Panc1 (cell line): ENCODE measurements around the gene EHD2. TPM values are rescaled to one million over a fixed set of nuclear protein-coding genes. Genes with fewer than 3 reads are reported as not detected.
A peak's percentile ranks its signal among the peaks of the same experiment; 100 is the strongest.

ENCODE experiments used
- ATAC-seq: fragments of 200-7000 bp; cut with Tn5 transposase; 2 replicates; pipeline ENCODE4 v1.9.1; 2020; ENCODE audit warnings: mild to moderate bottlenecking, moderate library complexity
- BruUV-seq: library from RNA; stranded (reverse); fragments of 400-500 nt; replicated peaks from 2 replicates; lab custom pipeline; 2021; lab: Mats Ljungman, UMichigan
- CTCF ChIA-PET: fragments of 300-600 bp; sonication (Branson Sonifier 250); formaldehyde crosslinking; loops from one replicate; lab custom pipeline; 2022; ENCODE audit warnings: antibody characterized with exemption; lab: Charles Lee
- POLR2A ChIA-PET: fragments of 300-600 bp; sonication (Branson Sonifier 250); formaldehyde crosslinking; loops from one replicate; lab custom pipeline; 2022; ENCODE audit warnings: antibody characterized with exemption; lab: Charles Lee
- DNase-seq: peaks from one replicate; pipeline ENCODE4 v3.0.0-alpha.2; 2010; ENCODE audit warnings: low read depth, low spot score
- H3K27ac ChIP-seq: 2 replicates; pipeline ENCODE4 v1.5.1; 2011; ENCODE audit warnings: mild to moderate bottlenecking, low read length, inconsistent platforms
- H3K27me3 ChIP-seq: fragments of 200-500 bp; sonication (Bioruptor generic); 2 replicates; pipeline ENCODE4 v1.6.0; 2014; ENCODE audit warnings: low read length, inconsistent platforms; ENCODE audit not compliant: control insufficient read depth, insufficient read depth
- H3K36me3 ChIP-seq: fragments of 200-500 bp; sonication (Bioruptor generic); 2 replicates; pipeline ENCODE4 v1.5.1; 2014; ENCODE audit warnings: inconsistent platforms, mild to moderate bottlenecking, low read length, moderate library complexity; ENCODE audit not compliant: control insufficient read depth, insufficient read depth
- H3K4me1 ChIP-seq: 2 replicates; pipeline ENCODE4 v1.5.1; 2011; ENCODE audit warnings: inconsistent platforms, mild to moderate bottlenecking, low read length, moderate library complexity; ENCODE audit not compliant: control insufficient read depth, insufficient read depth
- H3K4me3 ChIP-seq, 2 experiments: 2 replicates each; pipeline ENCODE4 v1.5.1; 2011 to 2012; ENCODE audit warnings: low read depth in 2 of 2, low read length in 2 of 2, mild to moderate bottlenecking in 2 of 2, inconsistent platforms in 1 of 2, moderate library complexity in 1 of 2
- H3K9me3 ChIP-seq: fragments of 200-500 bp; sonication (Bioruptor generic); 2 replicates; pipeline ENCODE4 v1.5.1; 2014; ENCODE audit warnings: low read depth, mild to moderate bottlenecking, inconsistent platforms, low read length, moderate library complexity; ENCODE audit not compliant: control insufficient read depth, insufficient read depth
- POLR2AphosphoS5 ChIP-seq: IDR thresholded peaks from 2 replicates; pipeline ENCODE4 v1.6.1; 2012; ENCODE audit warnings: mild to moderate bottlenecking, low read depth, low read length, moderate library complexity
- SIN3A ChIP-seq: IDR thresholded peaks from 2 replicates; pipeline ENCODE4 v1.6.1; 2012; ENCODE audit warnings: low read depth, mild to moderate bottlenecking, low read length, moderate library complexity, borderline replicate concordance; ENCODE audit not compliant: insufficient read depth
- TCF7L2 ChIP-seq: IDR thresholded peaks from 2 replicates; pipeline ENCODE4 v1.6.1; 2011; ENCODE audit warnings: mild to moderate bottlenecking, low read depth, low read length, inconsistent platforms
- in situ Hi-C: cut with HindIII; loops from 2 replicates; pipeline ENCODE4 v1.10.0; 2016; ENCODE audit warnings: low sequenced_read_pairs, low pct_unique_long_range_greater_than_20kb
- intact Hi-C: fragments of 100-400 bp; cut with micrococcal nuclease; formaldehyde crosslinking; loops from one replicate; pipeline ENCODE4 v1.10.0; 2022; ENCODE audit not compliant: unreplicated experiment
- total RNA-seq: library from RNA; stranded (reverse); gene quantifications from one replicate; pipeline ENCODE4 v1.2.1, GENCODE V29; 2021; ENCODE audit not compliant: unreplicated experiment
- TF ChIP-seq, protein P1 (sequence below): fragments of 450-650 bp; IDR thresholded peaks from 2 replicates; pipeline ENCODE4 v1.5.1; 2017; ENCODE audit warnings: mild to moderate bottlenecking
- TF ChIP-seq, protein P2 (sequence below), 2 experiments: IDR thresholded peaks; 2 replicates each; pipeline ENCODE4 v1.6.1; 2011 to 2012; ENCODE audit warnings: low read depth in 2 of 2, control low read depth in 1 of 2, low read length in 1 of 2, mild to moderate bottlenecking in 1 of 2, moderate library complexity in 1 of 2; ENCODE audit not compliant: insufficient read depth in 1 of 2

The EHD2 gene
- total RNA-seq, 1 experiment from 2014 or later = 41.8 TPM

GRCh38 chr19:47680858-47681332, 32.3 kb upstream of the EHD2 start:
- Histone ChIP-seq H3K27me3 (no peaks in the 10 kb centered on the region), H3K9me3 (no peaks in the 10 kb centered on the region), H3K4me3 (no peak overlapping the region), H3K36me3 (no peaks in the 10 kb centered on the region), H3K4me1 (no peaks in the 10 kb centered on the region), H3K27ac (no peak overlapping the region)
- ChIA-PET POLR2A (no interaction called here), CTCF (no interaction called here)
- in situ Hi-C loops (no loop called here), intact Hi-C loops (no loop called here)
- no peak for DNase-seq
- no TSS peak for BruUV-seq
- TF ChIP-seq POLR2AphosphoS5 (no peak), SIN3A (no peak), TCF7L2 (no peak)
- TF ChIP-seq, protein P1, sequence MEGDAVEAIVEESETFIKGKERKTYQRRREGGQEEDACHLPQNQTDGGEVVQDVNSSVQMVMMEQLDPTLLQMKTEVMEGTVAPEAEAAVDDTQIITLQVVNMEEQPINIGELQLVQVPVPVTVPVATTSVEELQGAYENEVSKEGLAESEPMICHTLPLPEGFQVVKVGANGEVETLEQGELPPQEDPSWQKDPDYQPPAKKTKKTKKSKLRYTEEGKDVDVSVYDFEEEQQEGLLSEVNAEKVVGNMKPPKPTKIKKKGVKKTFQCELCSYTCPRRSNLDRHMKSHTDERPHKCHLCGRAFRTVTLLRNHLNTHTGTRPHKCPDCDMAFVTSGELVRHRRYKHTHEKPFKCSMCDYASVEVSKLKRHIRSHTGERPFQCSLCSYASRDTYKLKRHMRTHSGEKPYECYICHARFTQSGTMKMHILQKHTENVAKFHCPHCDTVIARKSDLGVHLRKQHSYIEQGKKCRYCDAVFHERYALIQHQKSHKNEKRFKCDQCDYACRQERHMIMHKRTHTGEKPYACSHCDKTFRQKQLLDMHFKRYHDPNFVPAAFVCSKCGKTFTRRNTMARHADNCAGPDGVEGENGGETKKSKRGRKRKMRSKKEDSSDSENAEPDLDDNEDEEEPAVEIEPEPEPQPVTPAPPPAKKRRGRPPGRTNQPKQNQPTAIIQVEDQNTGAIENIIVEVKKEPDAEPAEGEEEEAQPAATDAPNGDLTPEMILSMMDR = no peak
- TF ChIP-seq, protein P2, sequence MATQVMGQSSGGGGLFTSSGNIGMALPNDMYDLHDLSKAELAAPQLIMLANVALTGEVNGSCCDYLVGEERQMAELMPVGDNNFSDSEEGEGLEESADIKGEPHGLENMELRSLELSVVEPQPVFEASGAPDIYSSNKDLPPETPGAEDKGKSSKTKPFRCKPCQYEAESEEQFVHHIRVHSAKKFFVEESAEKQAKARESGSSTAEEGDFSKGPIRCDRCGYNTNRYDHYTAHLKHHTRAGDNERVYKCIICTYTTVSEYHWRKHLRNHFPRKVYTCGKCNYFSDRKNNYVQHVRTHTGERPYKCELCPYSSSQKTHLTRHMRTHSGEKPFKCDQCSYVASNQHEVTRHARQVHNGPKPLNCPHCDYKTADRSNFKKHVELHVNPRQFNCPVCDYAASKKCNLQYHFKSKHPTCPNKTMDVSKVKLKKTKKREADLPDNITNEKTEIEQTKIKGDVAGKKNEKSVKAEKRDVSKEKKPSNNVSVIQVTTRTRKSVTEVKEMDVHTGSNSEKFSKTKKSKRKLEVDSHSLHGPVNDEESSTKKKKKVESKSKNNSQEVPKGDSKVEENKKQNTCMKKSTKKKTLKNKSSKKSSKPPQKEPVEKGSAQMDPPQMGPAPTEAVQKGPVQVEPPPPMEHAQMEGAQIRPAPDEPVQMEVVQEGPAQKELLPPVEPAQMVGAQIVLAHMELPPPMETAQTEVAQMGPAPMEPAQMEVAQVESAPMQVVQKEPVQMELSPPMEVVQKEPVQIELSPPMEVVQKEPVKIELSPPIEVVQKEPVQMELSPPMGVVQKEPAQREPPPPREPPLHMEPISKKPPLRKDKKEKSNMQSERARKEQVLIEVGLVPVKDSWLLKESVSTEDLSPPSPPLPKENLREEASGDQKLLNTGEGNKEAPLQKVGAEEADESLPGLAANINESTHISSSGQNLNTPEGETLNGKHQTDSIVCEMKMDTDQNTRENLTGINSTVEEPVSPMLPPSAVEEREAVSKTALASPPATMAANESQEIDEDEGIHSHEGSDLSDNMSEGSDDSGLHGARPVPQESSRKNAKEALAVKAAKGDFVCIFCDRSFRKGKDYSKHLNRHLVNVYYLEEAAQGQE (IDR thresholded peaks at IDR 0.05; ENCODE audit: insufficient read depth in 1 of 2, low read depth in 2 of 2, low read length in 1 of 2) = no peak
- ATAC-seq = no peak

DNA sequence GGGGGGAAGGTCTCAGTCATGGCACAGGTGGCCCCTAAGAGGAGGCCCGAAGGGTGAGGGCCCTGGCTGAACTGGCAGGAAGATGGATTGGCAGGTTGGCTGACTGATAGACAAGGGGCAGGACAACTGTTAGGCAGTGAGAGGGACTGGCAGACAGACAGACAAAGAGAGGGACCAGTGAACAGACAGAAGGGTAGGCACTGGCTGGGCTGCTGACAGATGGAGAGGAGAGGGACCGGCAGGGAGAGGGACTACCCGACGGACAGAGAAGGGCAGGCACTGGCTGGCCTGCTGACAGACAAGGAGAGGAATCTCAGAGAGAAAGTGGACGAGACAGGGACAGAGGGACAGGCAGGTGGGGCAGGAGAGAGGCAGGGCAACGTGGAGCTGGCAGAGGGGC, 31.8 kb upstream of the EHD2 start:
- BruUV-seq = no TSS peak
- no peaks in the 10 kb centered on the region for H3K27me3 ChIP-seq
- ATAC-seq = peak; percentile 53; the same call in 1 of the 2 replicates
- TF ChIP-seq, protein P1 = no peak
- TF ChIP-seq TCF7L2 = no peak
- TF ChIP-seq, protein P2 (IDR thresholded peaks at IDR 0.05; ENCODE audit: insufficient read depth in 1 of 2, low read depth in 2 of 2, low read length in 1 of 2) = no peak
- no peak for TF ChIP-seq POLR2AphosphoS5
- TF ChIP-seq SIN3A = no peak
- in situ Hi-C loops = no loop called here
- H3K9me3 ChIP-seq = no peaks in the 10 kb centered on the region
- POLR2A ChIA-PET = no interaction called here
- H3K4me3 ChIP-seq = no peak overlapping the region
- no peak for DNase-seq
- CTCF ChIA-PET = no interaction called here
- no peak overlapping the region for H3K27ac ChIP-seq
- H3K36me3 ChIP-seq = no peaks in the 10 kb centered on the region
- H3K4me1 ChIP-seq = no peaks in the 10 kb centered on the region
- intact Hi-C loops = no loop called here
